T47D (cell line): ENCODE measurements around the gene CSH2.
"Not testable (repeated sequence)": the region's sequence is repeated elsewhere in the genome, so short reads cannot be mapped to it uniquely, and the experiment has no call there.

Experiments used
- DNase-seq, 2 experiments: peaks; one replicate each; pipeline versions ENCODE4 v3.0.0 to v3.0.0-alpha.2; 2011 to 2012; ENCODE audit warnings: low read depth in 1 of 2, low spot score in 1 of 2
- JUND ChIP-seq: IDR thresholded peaks from 2 replicates; pipeline ENCODE4 v1.6.1; 2012; ENCODE audit warnings: low read depth
- in situ Hi-C: cut with HindIII; loops from 2 replicates; pipeline ENCODE4 v1.10.0; 2016; ENCODE audit warnings: low sequenced_read_pairs, low pct_unique_long_range_greater_than_20kb

The CSH2 gene

GRCh38 chr17:63854709-63855108 lies 18.8 kb downstream of the CSH2 start:
- in situ Hi-C loops = no loop called here

GRCh38 chr17:63853260-63853659 lies 20.2 kb downstream of the CSH2 start:
- in situ Hi-C loops = no loop called here
- TF ChIP-seq JUND = no peak
- DNase-seq = no peak

More at GRCh38 chr17:63854709-63855108, 18.8 kb downstream of the CSH2 start:
- no peak for TF ChIP-seq JUND
- DNase-seq = no peak

GRCh38 chr17:63850401-63850800 lies 23.1 kb downstream of the CSH2 start:
- in situ Hi-C loops = no loop called here
- TF ChIP-seq JUND = no peak
- no peak for DNase-seq

- DNase-seq = no peak
- TF ChIP-seq JUND = no peak
- in situ Hi-C loops = no loop called here
These were observed 24.4 kb downstream of the CSH2 start for GRCh38 chr17:63848834-63849689.

- no peak for DNase-seq
- no peak for TF ChIP-seq JUND
- in situ Hi-C loops = no loop called here
These were observed 25.8 kb downstream of the CSH2 start for GRCh38 chr17:63847525-63848249.

- TF ChIP-seq JUND = no peak
- DNase-seq = no peak
- in situ Hi-C loops = no loop called here
These were observed 28.0 kb downstream of the CSH2 start for GRCh38 chr17:63845509-63845908.

GRCh38 chr17:63843910-63844677 lies 29.4 kb downstream of the CSH2 start:
- in situ Hi-C loops = no loop called here
- no peak for DNase-seq
- no peak for TF ChIP-seq JUND

- DNase-seq = peak in 1 of 2 experiments; percentile 27
- in situ Hi-C loops = not testable (repeated sequence)
These were observed 30.0 kb downstream of the CSH2 start for GRCh38 chr17:63843387-63843888.

- in situ Hi-C loops = no loop called here
- TF ChIP-seq JUND = peak; percentile 100
- DNase-seq = peak; percentile 96 to 100
These were observed 30.7 kb downstream of the CSH2 start, which contains the start of gene SMARCD2 for GRCh38 chr17:63842540-63843386. Gene SMARCD2, minus strand, starts transcription at chr17:63842685. Its CDS starts 11 bp downstream, at chr17:63842674.

GRCh38 chr17:63842173-63842539 lies 31.3 kb downstream of the CSH2 start:
- DNase-seq = no peak
- in situ Hi-C loops = no loop called here
- TF ChIP-seq JUND = no peak

- TF ChIP-seq JUND = no peak
- peak in 1 of 2 experiments; percentile 47 for DNase-seq
- in situ Hi-C loops = no loop called here
These were observed 31.9 kb downstream of the CSH2 start for GRCh38 chr17:63841350-63842172.
